Activated CD8-positive, alpha-beta memory T cell treated with anti-CD3 and anti-CD28 coated beads for 1 hour (primary cell): ENCODE results near the gene TOM1L1.

Experiments used
- DNase-seq, 2 donors: peaks; one replicate each; pipeline ENCODE4 v3.0.0-alpha.2; 2020; ENCODE audit warnings: low read depth in 1 of 2; ENCODE audit errors: extremely low read depth in 1 of 2

The TOM1L1 gene

GRCh38 chr17:54898576-54898975 lies 2.1 kb upstream of the TOM1L1 start:
- DNase-seq = no peak

- no peak for DNase-seq
These were observed 1.5 kb upstream of the TOM1L1 start for GRCh38 chr17:54899201-54899600.

DNA sequence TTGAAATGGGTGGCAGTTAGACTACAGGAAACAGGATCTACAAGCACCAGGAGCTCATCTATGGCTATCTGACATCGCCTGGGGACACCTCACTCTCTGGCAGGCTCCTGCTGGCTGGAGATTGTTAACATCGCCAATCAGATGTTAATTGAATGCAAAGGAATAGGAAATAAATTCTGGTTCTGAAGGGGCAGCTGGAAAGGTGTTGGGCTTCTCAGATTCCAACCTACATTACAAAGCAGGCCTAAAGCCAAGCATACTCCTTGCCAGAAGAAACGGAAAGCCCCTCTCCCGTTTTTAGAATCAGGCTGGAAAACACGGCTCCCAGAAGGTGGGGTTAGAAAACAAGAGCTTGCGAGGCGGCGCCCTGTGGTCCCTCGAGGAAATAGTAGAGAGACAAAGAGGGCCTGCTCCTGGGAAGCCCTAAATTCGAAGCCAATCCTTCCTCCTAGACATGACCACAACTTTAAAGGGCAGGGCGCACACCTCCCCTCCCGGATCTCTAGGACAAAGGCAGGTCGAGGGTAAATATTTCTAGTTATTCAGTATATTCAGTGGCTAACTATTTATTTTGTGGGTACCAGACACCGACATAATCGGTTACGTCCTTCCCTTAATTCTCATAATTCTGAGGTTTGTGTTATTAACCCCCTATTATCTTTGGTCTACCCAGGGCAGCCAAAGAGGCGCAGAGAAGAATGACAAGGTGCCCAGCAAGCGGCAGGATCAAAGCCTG lies 763 bp upstream of the TOM1L1 start:
- no peak for DNase-seq

DNA sequence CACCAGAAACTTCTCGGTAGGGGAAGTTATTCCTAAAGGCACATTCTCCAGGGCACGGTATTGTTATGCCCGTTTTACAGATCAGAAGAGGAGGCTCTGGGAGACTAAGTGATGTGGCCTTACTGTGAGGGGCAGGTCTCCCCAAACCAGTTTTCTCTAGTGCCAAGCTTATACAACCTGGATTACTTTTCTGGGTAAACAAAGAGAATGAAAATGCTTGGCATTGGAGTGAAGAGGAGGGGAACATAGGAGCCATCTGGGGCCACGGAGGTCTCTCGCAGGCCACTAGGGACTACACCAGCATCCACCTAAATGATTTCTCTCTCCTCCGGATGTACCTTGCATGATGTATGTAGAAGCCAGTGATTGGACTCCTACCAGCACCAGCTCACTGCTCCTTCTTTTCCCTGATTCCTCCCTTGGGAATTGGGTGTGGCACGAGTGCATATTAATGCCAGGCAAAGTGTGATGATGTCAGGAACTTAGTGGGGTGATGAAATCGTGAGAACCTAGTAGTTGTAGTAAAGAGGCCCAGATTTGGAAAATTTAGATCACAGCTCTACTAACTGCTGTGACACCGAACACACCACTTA lies 674 bp downstream of the TOM1L1 start:
- no peak for DNase-seq

GRCh38 chr17:54902017-54902416 lies 1.4 kb downstream of the TOM1L1 start:
- no peak for DNase-seq

DNA sequence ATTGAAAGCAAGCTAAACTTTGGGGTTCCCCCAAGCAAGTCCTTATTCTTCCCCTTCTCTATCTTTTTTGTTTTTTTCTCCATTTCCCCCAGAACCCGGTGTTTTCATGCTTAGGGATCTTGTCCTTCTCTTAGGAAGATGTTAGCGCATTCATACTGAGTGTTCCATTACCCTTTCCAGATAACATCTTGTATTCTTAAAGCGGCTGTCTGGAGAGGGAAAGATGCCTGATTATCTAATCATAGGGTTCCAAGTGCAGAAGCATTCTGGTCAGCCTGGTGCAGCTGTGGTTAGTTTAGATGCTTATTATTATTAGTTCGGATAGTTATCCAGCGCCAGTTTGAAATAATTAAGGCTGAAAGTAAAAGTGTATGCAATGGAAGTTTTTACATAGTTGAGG lies 2.0 kb downstream of the TOM1L1 start:
- DNase-seq = no peak

DNA sequence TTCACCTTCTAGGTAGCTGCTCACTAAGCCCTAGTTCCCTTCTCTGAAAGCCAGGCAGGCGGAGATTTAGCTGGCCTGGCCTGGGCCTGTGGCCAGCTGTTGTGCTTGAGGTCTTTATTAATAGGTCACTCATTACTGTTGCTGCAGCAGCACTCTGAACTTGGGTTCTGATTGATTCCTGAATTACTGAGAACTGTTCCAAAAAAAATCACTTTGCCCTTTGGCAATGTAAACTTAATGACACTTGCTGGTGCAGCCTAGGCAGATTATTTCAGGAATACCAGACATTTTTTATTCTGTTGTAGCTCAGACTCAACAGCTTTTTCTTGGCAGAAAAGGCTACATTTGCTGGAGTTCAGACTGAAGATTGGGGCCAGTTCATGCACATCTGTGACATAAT lies 2.7 kb downstream of the TOM1L1 start:
- DNase-seq = no peak

GRCh38 chr17:54906683-54907082 lies 6.0 kb downstream of the TOM1L1 start:
- no peak for DNase-seq

DNA sequence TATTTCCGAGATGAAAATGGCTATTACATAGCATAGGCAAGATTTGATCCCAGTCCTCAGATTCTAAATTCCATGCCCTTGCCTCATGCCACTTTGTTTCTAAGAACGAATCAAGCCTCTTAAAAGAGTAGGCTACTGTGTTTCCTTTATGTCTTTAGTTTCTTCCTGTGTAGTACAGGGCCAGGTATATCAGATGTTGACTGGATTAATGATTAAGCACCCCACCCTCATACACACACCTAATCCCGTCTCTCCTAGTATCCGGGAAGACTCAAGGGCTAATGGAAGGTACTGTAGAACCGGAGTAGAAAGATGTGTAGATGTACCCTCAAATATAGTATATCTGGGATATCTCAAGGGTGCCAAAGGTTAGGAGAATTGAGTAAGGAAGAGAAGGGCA lies 6.7 kb downstream of the TOM1L1 start:
- no peak for DNase-seq

DNA sequence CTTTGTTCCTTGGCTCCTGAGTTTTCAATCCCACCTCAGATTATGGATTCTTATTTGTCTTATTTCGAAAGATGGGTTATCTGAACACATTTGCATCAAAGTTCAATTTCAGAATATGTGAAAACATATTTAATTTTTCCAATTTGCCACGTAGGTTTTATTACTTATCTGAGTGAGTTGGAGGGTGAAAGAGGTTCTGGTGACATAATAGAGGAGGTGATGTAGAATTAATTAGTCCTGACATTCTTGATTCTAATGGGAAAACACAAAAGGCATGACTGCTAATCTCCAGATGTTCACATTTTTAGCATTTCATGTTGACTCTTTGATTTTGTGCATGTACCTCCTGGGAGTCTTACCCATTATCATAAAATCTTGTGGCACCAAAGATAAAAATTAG lies 9.1 kb downstream of the TOM1L1 start:
- DNase-seq = no peak

DNA sequence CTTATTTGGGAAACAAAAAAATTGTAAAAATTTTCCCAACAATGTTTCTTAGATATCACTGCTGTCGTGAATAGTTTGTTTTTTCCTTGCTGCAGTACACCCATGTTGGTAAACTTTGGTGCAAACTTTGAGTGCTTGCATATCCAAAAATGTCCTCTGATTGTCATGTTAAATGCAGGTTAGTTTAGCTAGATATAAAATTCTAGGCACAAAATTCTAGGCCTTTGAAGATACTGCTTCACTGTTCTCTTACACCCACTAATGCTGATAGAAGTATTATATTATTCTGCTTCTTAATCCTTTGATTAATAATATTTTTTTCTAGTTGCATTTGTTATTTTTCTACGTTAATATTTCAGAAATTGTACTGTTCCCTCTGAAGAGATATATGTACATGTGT lies 16.1 kb downstream of the TOM1L1 start:
- no peak for DNase-seq

DNA sequence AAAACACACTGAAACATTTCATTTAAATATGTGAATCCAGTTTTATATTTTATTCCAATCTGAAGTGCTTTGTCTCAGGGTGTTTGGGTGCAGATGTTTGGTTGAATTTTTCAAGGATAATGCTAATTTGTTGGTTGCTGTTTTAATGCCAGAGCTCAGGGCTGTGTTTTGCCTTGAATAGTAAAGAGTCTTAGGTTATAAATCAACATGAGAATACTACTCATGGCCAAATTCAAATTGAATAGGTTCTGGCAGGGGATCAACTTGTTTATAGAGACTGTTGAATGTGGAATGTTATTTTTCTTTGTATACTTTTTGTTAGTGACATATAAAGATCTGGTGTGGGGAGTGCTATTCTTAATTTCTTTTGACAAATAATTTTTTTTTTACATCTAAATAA lies 18.8 kb downstream of the TOM1L1 start:
- no peak for DNase-seq

- DNase-seq = no peak
These were observed 20.2 kb downstream of the TOM1L1 start for GRCh38 chr17:54920819-54921218.

DNA sequence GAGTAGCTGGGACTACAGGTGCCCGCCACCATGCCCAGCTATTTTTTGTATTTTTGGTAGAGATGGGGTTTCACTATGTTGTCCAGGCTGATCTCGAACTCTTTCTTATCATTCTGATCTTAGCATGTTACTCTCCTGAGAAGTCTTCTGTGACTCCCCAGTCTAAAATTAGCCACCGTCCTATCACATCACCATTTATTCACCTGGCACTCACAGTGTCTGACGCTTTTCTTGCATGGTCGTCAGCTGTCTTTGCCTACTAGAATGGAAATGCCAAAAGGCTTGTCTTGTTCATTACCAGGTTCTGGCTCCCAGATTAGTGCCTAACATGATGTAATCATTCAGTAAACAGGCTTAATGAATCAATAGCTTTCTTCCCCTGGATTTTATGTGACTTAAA lies 23.8 kb downstream of the TOM1L1 start:
- DNase-seq = no peak

DNA sequence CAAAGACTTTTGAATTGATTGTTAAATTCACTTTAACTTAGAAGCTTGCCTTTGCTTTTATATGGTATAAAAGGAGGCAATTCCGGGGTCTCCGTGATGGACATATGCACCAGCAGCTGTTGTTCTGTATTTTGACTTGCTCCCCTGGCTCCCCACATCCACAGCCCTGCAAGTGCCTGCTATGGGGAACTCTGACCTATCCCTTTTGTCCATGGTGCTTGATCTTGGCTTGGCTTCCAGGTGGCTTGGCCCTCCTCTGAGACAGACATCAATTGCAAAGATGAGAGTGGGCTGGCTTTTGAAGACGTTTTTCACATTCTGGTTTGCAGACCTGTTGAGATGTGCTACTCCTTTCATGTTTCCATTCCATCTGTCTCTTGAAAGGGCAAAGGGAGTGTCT lies 26.9 kb downstream of the TOM1L1 start:
- DNase-seq = no peak

GRCh38 chr17:54932711-54933110 lies 32.1 kb downstream of the TOM1L1 start:
- DNase-seq = no peak

DNA sequence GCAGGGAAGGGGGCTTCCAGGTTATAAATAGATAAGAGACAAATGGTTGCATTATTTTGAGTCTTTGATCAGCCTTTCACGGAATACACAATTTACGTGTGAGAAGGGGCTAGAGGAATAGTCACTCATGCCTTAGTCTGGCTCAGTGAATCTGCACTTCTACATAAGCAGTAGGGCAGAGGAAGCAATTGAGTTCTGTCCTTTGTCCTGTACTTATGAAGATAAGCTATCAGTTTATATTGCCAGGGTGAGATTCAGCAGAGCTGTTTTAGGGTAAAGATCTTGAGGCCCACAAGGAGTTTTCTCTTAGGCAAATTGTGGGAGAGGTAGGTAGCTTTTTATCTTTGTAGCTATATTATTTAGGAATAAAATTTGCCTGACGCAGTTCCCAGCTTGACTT lies 33.3 kb downstream of the TOM1L1 start:
- no peak for DNase-seq

DNA sequence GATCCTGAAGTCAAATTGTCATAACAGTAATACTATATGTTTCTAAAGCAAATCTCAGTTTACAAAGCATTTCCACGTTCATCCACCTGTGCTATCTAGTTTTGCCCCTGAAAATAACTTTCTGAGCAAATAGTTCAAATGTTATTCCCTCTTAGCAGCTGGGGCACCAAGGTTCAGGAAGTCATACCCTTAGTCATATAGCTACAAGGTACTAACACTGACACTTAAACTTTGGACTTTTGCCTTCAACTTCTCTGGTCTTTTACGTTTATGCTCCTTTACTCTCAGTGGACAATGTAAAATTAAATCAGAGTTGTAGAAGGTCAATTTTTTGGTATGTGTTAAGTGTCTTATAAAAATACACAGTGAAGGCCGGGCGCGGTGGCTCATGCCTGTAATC lies 34.8 kb downstream of the TOM1L1 start:
- no peak for DNase-seq

DNA sequence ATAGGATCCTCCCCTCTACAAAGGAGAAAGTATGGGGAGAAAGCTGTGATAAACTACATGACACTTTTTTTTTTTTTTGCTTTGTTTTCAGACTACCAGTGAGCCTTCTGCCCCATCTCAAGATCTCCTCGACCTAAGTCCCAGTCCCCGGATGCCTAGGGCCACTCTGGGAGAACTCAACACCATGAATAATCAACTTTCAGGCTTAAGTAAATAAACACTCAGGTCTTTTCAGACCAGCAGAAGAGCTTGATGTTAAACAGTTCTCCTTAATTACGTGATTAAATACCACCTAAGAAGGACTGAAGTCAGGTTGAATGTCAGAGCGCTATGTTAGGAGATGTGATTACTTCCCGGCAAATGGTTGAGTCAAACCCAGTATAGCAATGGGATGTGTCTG lies 36.4 kb downstream of the TOM1L1 start:
- DNase-seq = no peak

DNA sequence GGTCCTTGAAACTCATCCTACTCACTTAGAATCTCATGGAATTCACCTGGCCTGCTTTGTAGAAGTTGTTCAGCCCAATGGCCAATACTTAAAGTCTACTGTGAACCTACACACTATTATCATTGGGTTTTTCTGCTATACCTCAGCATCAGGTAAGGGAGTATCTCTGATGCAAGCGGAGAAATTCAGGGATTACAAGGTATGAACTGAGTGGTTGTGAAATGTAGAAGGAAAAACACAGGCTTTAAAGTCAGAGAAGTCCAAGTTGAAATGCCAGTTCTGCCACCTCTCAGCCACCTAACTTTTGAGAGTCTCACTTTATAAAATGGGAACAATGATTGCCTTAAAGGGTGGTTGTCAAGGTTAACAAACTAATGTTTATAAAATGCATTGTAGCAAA lies 36.8 kb downstream of the TOM1L1 start:
- DNase-seq = no peak

DNA sequence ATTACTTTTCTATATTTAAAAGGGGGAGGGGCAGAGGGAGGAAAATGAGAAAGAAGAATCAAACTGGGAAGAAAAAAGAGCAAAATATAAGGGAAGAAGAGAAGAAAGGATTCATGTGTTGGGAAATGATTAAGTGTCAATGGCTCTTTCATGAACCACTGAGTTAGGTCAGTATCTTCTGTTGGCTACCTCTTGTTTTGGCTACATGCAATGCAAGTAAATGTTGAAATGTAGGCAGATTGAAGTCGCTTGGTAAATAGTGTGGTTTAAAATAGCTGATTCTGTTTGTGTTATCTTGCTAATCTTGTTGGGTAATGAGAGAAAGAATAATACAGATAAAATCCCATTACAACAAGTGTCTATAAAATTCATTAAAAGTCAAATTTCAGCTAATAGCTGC lies 40.6 kb downstream of the TOM1L1 start:
- no peak for DNase-seq

GRCh38 chr17:54944796-54945195 lies 44.1 kb downstream of the TOM1L1 start:
- no peak for DNase-seq

GRCh38 chr17:54945231-54945630 lies 44.6 kb downstream of the TOM1L1 start:
- no peak for DNase-seq
